Mesodermal cell (in vitro differentiated cells): ENCODE data around the gene SNX25.
"Not testable (repeated sequence)": the region's sequence is repeated elsewhere in the genome, so short reads cannot be mapped to it uniquely, and the experiment has no call there.

Source experiments
- H3K27ac ChIP-seq: 2 replicates; pipeline ENCODE4 v1.7.0; 2013; ENCODE audit warnings: mild to moderate bottlenecking, low read depth, low read length, moderate library complexity; ENCODE audit not compliant: severe bottlenecking
- H3K36me3 ChIP-seq: 2 replicates; pipeline ENCODE4 v1.7.1; 2013; ENCODE audit warnings: mild to moderate bottlenecking, low read length, moderate library complexity; ENCODE audit not compliant: control insufficient read depth, insufficient read depth
- H3K4me1 ChIP-seq: one replicate; pipeline ENCODE4 v1.7.1; 2013; ENCODE audit warnings: mild to moderate bottlenecking, low read length; ENCODE audit not compliant: insufficient read depth, control insufficient read depth, poor library complexity, severe bottlenecking
- H3K4me3 ChIP-seq: 2 replicates; pipeline ENCODE4 v1.7.0; 2013; ENCODE audit warnings: low read length, control low read depth, mild to moderate bottlenecking; ENCODE audit not compliant: insufficient read depth, poor library complexity, severe bottlenecking; ENCODE audit errors: extremely low read depth
- H3K9me3 ChIP-seq: 2 replicates; pipeline ENCODE4 v1.7.1; 2013; ENCODE audit warnings: mild to moderate bottlenecking, low read length, moderate library complexity; ENCODE audit not compliant: control insufficient read depth
- WGBS, 2 experiments: methylation state at CpG; one replicate each; pipeline ENCODE4 v1.1.5; 2013; ENCODE audit warnings: missing lambda C conversion rate in 2 of 2; ENCODE audit not compliant: insufficient coverage in 2 of 2; 5-methylcytosine and 5-hydroxymethylcytosine counted together

SNX25 gene

DNA sequence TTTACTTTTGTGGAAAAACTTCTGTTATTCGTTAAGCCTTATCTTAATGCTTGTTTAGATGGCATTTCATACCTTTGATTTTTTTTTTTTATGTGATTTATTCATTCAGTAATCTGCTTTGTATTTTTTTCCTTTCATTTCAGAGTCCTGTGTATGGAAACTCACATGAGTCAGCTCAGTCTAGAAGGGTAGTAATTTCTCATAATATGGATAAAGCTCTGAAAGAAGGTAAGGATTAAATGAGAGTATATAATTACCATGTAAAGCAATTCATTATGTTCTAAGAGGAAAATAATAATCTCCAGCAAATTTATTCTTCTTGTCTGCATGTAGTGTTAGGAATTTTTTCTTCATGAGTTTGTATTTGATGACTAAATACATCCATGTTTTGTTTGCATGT is 37.8 kb downstream of the SNX25 start:
- H3K9me3 ChIP-seq, result no peaks in the 10 kb centered on the region
- no peaks in the 10 kb centered on the region for H3K36me3 ChIP-seq
- WGBS, 2 experiments, result no CpG with 5 or more reads among the region's 1 CpG
- H3K27ac ChIP-seq, result no peak overlapping the region
- no peaks in the 10 kb centered on the region for H3K4me1 ChIP-seq
- H3K4me3 ChIP-seq, result no peak overlapping the region

DNA sequence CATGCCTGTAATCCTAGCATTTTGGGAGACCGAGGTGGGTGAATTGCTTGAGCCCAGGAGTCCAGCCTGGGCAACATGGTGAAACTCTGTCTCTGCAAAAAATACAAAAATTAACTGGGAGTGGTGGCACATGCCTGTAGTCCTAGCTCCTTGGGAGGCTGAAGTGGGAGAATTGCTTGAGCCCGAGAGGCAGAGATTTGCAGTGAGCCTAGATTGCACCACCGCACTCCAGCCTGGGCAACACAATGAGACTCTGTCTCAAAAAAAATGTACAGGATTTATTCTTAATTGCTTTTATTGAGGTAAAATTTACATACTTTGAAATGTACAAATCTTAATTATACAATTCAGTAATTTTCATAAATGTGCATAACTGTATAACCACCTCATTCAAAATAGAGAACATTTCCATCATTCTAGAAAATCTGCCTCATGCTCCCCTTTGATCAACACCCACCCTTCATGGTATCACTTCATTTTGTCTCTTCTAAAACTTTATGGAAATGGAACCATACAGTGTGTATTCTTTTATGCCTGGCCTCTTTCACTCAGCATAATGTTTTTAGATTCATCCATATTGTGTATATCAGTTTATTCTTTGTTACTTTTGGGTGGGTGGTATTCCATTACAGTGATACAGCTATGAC is 39.1 kb downstream of the SNX25 start:
- 92 to 93% methylated on average over 2 of the region's 3 CpGs for WGBS, 2 experiments
- Histone ChIP-seq H3K9me3 (no peaks in the 10 kb centered on the region), H3K4me1 (no peaks in the 10 kb centered on the region), H3K4me3 (no peak overlapping the region), H3K27ac (no peak overlapping the region), H3K36me3 (no peaks in the 10 kb centered on the region)

DNA sequence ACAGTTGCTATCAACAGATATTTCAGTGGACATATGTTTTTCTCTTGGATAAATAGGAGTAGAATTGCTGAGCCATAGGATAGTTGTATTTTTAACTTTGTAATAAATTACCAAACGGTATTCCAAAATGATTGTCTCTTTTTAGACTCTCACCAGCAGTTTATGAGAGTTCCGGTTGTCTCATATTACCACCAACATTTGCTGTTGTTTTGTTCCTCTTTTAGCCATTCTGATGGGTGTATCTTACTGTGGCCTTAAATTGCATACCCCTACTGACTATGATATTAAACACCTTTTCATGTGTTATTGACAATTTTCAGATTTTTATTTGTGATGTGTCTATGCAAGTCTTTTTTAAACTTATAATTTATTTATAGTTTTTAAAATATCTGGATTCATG is 39.7 kb downstream of the SNX25 start:
- Histone ChIP-seq H3K9me3 (no peaks in the 10 kb centered on the region), H3K4me3 (no peak overlapping the region)
- no CpG with 5 or more reads among the region's 2 CpGs for WGBS, 2 experiments

DNA sequence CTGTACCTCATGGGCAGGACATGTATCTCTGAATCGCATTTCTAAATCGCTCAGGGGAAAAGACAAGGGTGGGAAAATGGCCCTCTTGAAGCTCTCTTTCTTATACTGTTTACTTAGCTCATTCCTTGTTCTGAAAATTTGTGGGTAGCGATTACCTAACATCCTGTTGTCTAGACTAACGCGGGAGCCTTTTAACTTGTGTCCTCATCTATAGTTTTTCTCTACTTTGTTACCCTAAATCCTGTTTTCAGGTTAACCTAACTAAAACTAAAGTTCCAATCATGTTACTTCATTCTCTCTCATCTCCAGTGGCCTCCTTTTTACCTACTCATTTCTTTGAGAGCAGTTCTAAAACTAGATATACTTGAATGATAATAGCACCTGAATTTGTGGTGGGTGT is 45.0 kb downstream of the SNX25 start:
- no peak overlapping the region for H3K4me3 ChIP-seq
- H3K36me3 ChIP-seq, result peaks cover 5% of the 10 kb centered on the region
- H3K4me1 ChIP-seq, result peaks cover 12% of the 10 kb centered on the region
- H3K9me3 ChIP-seq, result no peaks in the 10 kb centered on the region
- WGBS, 2 experiments, result 94 to 98% methylated on average over 5 of the region's 5 CpGs
- no peak overlapping the region for H3K27ac ChIP-seq

More for the DNA sequence above, 39.7 kb downstream of the SNX25 start:
- Histone ChIP-seq H3K4me1 (no peaks in the 10 kb centered on the region), H3K27ac (no peak overlapping the region), H3K36me3 (no peaks in the 10 kb centered on the region)

DNA sequence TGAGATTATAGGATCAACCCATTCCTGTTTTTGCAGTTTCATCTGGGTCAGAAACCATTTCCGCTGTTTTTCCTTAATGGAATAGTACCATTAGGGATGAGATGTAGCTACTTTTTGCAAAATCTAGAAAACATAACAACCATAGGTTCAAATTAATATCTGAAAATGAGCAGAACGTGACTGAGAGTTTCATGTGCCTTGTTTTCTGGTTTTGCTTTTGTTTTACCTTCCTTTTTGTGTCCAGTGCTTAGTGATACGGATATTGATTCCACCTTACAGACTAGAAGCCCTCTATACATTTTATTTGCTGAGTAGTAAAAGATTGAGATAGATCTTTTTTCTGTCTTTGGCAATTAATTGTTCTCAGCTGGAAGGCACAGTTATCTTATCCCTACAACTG is 46.5 kb downstream of the SNX25 start:
- H3K4me1 ChIP-seq, result peaks cover 12% of the 10 kb centered on the region
- H3K9me3 ChIP-seq, result no peaks in the 10 kb centered on the region
- WGBS, 2 experiments, result 83% methylated on average over 1 of the region's 3 CpGs; no CpG with 5 or more reads in 1 of the 2 experiments
- peaks cover 5% of the 10 kb centered on the region for H3K36me3 ChIP-seq
- H3K27ac ChIP-seq, result no peak overlapping the region
- no peak overlapping the region for H3K4me3 ChIP-seq

DNA sequence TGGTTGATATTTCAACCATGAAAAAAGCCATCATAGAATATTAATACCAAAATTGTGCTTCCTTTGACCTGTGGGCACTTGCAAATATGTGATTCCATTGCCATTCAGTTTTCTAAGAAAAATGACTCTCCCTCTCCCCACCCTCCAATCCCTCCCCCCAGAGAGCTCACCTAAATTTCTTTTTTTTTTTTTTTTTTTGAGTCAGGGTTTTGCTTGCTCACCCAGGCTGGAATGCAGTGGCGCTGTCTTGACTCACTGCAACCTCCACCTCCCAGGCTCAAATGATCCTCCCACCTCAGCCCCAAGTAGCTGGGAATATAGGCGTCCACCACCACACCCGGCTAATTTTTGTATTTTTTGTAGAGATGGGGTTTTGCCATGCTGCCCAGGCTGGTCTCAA is 47.0 kb downstream of the SNX25 start:
- no CpG with 5 or more reads among the region's 3 CpGs for WGBS, 2 experiments
- no peaks in the 10 kb centered on the region for H3K9me3 ChIP-seq
- no peak overlapping the region for H3K27ac ChIP-seq
- H3K4me3 ChIP-seq, result no peak overlapping the region
- H3K4me1 ChIP-seq, result peaks cover 12% of the 10 kb centered on the region
- H3K36me3 ChIP-seq, result peaks cover 5% of the 10 kb centered on the region

DNA sequence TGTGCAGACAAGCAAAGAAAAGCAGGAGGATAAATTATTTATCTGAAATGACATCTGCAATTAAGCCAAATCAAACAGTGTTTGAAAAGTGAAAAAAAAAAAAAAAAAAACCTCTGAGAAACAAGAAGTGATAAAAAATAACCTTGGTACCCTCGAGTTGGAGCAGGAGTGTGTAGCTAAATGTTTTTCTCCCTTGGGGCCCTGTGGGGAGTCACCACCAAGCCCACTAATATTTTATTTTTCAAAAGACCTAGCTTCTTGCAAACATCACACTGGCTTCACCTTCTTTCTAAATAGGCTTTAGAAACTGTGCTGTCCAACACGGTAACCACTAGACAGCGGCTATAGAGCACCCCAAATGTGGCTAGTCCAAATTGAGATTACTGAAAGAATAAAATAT is 47.7 kb downstream of the SNX25 start:
- H3K9me3 ChIP-seq, result no peaks in the 10 kb centered on the region
- peaks cover 5% of the 10 kb centered on the region for H3K36me3 ChIP-seq
- H3K4me3 ChIP-seq, result no peak overlapping the region
- H3K27ac ChIP-seq, result no peak overlapping the region
- H3K4me1 ChIP-seq, result peaks cover 12% of the 10 kb centered on the region
- no CpG with 5 or more reads among the region's 3 CpGs for WGBS, 2 experiments

DNA sequence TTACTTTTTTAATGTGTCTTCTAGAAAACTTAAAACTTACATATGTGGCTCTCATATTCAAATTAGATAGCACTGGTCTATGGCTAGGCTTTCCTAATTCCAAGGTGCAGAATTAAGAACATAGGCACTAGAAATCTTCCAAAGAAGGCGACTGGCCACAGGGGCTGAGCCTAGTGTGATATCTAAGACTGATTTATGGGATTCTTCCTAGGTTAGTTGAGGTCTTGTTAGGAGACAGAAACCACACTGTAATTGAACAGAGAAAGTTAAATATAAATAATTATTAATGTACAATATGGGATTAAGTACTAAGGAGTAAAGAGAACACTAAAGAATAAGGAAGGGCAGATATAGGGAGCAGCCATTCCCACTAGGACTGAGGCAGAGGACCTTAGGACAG is 48.3 kb downstream of the SNX25 start:
- Histone ChIP-seq H3K4me3 (no peak overlapping the region), H3K9me3 (no peaks in the 10 kb centered on the region), H3K27ac (no peak overlapping the region), H3K4me1 (peaks cover 12% of the 10 kb centered on the region), H3K36me3 (peaks cover 5% of the 10 kb centered on the region)
- no CpG with 5 or more reads among the region's 1 CpG for WGBS, 2 experiments

DNA sequence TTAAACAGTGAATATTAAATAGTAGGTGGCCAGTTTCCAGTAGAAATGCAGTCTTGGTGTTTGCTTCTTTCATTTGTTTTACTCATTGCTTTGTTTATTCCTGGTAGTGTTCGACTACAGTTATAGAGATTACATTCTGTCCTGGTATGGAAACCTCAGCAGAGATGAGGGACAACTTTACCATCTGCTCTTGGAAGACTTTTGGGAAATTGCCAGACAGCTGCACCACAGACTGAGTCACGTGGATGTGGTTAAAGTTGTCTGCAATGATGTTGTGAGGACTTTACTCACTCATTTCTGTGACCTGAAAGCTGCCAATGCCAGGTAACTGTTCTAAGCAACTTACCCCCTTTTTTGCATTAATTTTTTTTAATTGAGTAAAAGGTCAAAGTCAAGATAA is 49.3 kb downstream of the SNX25 start:
- 100% methylated on average over 1 of the region's 2 CpGs; no CpG with 5 or more reads in 1 of the 2 experiments for WGBS, 2 experiments
- H3K36me3 ChIP-seq, H3K9me3 ChIP-seq, H3K27ac ChIP-seq, H3K4me3 ChIP-seq: not testable (repeated sequence)
- peaks cover 12% of the 10 kb centered on the region for H3K4me1 ChIP-seq

DNA sequence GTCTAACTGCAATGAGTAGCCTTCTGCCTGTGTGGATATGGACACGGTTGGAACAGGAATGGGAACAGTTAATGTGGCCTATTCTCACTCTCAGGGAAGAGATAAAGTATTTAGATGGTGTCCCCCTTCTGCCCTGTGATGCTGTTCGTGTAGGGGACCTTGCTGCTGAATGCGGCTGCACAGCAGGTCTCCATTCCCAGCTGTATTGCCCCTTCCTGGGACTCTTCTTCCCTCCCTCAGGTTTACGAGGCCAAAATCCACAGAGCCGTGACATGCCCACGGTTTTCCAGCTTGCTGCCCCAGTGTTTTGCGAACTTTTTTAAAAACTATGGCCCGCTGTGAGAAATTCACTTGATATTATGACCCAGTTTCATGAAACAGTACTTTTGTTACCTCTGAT is 50.3 kb downstream of the SNX25 start:
- Histone ChIP-seq H3K4me3 (no peak overlapping the region), H3K4me1 (peaks cover 12% of the 10 kb centered on the region), H3K27ac (no peak overlapping the region), H3K36me3 (peaks cover 5% of the 10 kb centered on the region), H3K9me3 (no peaks in the 10 kb centered on the region)
- 61 to 90% methylated on average over 4 to 6 of the region's 8 CpGs for WGBS, 2 experiments

DNA sequence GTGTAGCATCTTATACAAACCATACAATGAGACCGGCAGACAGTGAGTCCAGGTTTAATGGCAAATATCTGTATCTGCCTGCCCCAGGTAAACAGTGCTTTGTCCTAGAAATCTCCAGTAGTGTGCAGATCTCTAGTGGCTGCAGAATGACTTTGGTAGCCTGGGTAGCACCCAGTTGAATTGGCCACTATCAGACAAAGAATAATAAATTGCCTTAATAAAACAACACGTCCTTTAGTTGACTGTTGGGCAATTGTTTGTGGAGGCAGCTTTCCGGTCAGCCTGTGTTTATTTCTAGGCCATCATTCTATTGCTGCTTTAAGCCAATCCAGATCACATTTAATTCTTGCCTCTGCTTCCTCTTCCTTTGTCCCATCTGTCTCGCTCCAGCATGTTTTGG is 52.5 kb downstream of the SNX25 start:
- H3K4me1 ChIP-seq, result peaks cover 12% of the 10 kb centered on the region
- no peak overlapping the region for H3K27ac ChIP-seq
- H3K4me3 ChIP-seq, result no peak overlapping the region
- WGBS, 2 experiments, result 80 to 100% methylated on average over 1 to 2 of the region's 4 CpGs
- H3K36me3 ChIP-seq, result peaks cover 5% of the 10 kb centered on the region
- H3K9me3 ChIP-seq, result no peaks in the 10 kb centered on the region
